GM12865 (cell line): ENCODE data around the gene COMMD9.

Source experiments
- DNase-seq: peaks from one replicate; pipeline ENCODE4 v3.0.0; 2010; ENCODE audit warnings: low read depth
- H3K4me3 ChIP-seq: 2 replicates; pipeline ENCODE4 v1.5.1; 2011; ENCODE audit warnings: mild to moderate bottlenecking, low read depth, low read length, control low read depth
- CTCF ChIP-seq: IDR thresholded peaks from 2 replicates; pipeline ENCODE4 v1.5.1; 2011; ENCODE audit warnings: low read length, control low read depth, low read depth, inconsistent platforms; ENCODE audit not compliant: insufficient read depth; ENCODE audit errors: missing control alignments

Gene COMMD9

DNA sequence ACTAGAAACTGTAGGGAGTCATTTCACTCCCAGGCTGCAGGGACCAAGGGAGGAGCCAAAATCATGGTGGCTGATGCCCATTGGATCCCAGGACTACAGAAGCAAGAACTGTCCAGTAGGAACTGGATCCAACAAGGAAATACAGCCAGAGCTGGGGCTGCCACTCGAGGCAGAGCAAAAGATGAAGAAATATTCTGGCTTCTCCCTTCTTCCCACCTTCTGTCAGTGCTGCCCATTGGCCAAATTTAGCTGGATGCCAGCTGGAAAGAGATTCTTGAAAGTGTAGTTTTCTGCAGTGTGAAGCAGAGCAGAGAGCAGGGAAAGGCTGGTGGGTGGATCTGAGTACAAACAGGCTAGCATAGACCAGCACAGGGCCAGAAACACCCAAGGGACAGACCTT, 45.6 kb downstream of the COMMD9 start:
- TF ChIP-seq CTCF: no peak

GRCh38 chr11:36241497-36241896, 47.7 kb downstream of the COMMD9 start:
- TF ChIP-seq CTCF: no peak
- H3K4me3 ChIP-seq: no peak overlapping the region
- no peak for DNase-seq

More for the DNA sequence above, 45.6 kb downstream of the COMMD9 start:
- DNase-seq: no peak
- H3K4me3 ChIP-seq: no peak overlapping the region

- TF ChIP-seq CTCF: no peak
- DNase-seq: no peak
Measured at GRCh38 chr11:36240801-36241200, 48.4 kb downstream of the COMMD9 start.

DNA sequence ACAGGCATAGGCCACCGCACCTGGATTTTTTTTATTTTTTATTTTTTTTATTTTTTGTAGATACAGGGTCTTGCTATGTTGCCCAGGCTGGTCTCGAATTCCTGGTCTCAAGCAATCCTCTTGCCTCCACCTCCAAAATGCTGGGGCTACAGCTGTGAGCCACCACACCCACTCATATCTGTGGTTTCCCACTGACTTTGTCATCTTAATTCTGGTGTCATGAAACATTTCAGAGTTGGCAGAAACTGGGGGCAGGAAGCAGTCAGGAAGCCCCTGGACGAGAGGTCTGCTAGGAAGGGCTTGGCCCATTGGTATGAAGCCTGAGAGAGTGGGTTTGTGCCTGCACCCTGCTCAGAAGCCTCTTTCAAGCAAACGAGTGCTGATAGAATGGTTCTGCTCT, 49.1 kb downstream of the COMMD9 start:
- DNase-seq: no peak
- TF ChIP-seq CTCF: no peak
- no peak overlapping the region for H3K4me3 ChIP-seq

More at GRCh38 chr11:36240801-36241200, 48.4 kb downstream of the COMMD9 start:
- H3K4me3 ChIP-seq: no peak overlapping the region

DNA sequence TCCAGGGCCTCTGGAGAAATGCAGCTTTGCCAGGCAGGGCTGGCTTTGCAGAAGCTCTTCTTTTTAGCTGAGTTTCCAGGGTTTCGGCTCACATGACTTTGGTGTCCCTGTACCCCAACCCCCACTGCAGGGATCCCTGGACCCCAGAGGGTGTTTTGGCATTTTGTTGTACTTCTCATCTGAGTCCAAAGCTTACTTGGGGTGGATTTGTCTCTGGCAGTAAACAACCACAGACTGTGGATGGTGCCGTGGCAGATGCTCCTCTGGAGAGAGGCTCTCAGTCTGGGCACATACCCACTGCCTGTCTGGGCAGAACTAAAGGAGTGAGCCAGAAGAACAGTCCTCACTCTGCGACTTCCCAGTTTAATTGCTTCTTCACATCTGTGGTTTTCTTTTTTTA, 49.6 kb downstream of the COMMD9 start:
- no peak overlapping the region for H3K4me3 ChIP-seq
- no peak for TF ChIP-seq CTCF
- DNase-seq: no peak

GRCh38 chr11:36238881-36239280, 50.3 kb downstream of the COMMD9 start:
- TF ChIP-seq CTCF: no peak

DNA sequence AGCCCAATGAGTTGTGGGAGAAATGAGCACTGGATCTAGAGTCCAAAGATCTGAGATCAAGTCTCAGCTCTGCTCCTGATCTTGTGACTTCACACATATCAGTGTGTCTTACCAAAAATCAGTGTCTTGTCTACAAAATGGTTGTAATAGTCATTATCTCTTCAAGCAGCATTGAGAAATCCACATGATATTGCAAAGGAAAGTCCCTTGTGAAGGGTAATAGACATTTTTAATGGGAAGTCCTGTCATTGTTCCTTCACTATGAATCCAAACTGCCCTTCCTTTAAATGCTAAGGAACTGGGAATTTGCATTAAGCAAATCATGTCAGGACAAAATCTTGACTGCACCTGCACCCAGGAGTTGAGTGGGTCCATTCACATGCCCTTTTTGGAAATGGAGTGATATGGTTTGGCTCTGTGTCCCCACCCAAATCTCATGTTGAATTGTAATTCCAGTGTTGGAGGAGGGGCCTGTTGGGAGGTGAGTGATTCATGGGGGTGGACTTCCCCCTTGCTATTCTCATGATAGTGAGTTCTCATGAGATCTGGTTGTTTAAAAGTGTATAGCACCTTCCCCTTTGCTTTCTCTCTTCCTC, 51.1 kb downstream of the COMMD9 start:
- DNase-seq: no peak
- H3K4me3 ChIP-seq: no peak overlapping the region
- no peak for TF ChIP-seq CTCF

More at GRCh38 chr11:36238881-36239280, 50.3 kb downstream of the COMMD9 start:
- no peak overlapping the region for H3K4me3 ChIP-seq
- DNase-seq: no peak
